ENCODE data around the gene LDLRAD3. TPM values are rescaled to one million over a fixed set of nuclear protein-coding genes. Genes with fewer than 3 reads are reported as not detected.

LDLRAD3 gene
- total RNA-seq, 1 donor from 2014 or later = 10.2 TPM

DNA sequence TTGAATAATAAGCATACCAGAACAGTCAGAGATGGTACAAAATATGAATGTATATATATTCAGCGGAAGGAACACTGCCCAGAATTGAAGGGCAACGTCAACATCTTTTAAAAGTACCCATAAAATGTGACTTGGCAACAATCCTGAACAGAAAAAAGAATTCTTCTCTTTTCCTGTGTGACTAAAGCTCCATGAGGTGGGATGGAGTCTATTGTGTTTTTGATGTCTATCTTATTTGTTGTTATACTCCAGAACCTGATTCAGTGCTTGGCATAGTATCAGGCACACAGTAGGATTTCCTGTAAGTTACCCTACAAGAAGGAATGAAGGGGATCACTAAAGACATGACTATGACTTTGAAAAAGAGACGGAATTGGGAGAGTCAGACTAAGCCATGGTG lies 10.3 kb downstream of the LDLRAD3 start:
- Histone ChIP-seq H3K27me3 (ENCODE audit: control insufficient read depth, insufficient read depth, low read length) (no peaks in the 10 kb centered on the region), H3K4me3 (ENCODE audit: low read depth, low read length) (no peak overlapping the region), H3K36me3 (ENCODE audit: control insufficient read depth, insufficient read depth, low read length) (no peaks in the 10 kb centered on the region)
- DNase-seq (ENCODE audit: low read depth) = no peak
- TF ChIP-seq, protein P1, sequence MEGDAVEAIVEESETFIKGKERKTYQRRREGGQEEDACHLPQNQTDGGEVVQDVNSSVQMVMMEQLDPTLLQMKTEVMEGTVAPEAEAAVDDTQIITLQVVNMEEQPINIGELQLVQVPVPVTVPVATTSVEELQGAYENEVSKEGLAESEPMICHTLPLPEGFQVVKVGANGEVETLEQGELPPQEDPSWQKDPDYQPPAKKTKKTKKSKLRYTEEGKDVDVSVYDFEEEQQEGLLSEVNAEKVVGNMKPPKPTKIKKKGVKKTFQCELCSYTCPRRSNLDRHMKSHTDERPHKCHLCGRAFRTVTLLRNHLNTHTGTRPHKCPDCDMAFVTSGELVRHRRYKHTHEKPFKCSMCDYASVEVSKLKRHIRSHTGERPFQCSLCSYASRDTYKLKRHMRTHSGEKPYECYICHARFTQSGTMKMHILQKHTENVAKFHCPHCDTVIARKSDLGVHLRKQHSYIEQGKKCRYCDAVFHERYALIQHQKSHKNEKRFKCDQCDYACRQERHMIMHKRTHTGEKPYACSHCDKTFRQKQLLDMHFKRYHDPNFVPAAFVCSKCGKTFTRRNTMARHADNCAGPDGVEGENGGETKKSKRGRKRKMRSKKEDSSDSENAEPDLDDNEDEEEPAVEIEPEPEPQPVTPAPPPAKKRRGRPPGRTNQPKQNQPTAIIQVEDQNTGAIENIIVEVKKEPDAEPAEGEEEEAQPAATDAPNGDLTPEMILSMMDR (IDR thresholded peaks at IDR 0.05; ENCODE audit: insufficient read depth, low read length, poor library complexity, severe bottlenecking) = no peak

GRCh38 chr11:35955636-35956035 lies 11.8 kb downstream of the LDLRAD3 start:
- Histone ChIP-seq H3K36me3 (ENCODE audit: control insufficient read depth, insufficient read depth, low read length) (no peaks in the 10 kb centered on the region), H3K27me3 (ENCODE audit: control insufficient read depth, insufficient read depth, low read length) (no peaks in the 10 kb centered on the region), H3K4me3 (ENCODE audit: low read depth, low read length) (no peak overlapping the region)
- DNase-seq (ENCODE audit: low read depth) = no peak
- TF ChIP-seq, protein P1 (IDR thresholded peaks at IDR 0.05; ENCODE audit: insufficient read depth, low read length, poor library complexity, severe bottlenecking) = no peak

DNA sequence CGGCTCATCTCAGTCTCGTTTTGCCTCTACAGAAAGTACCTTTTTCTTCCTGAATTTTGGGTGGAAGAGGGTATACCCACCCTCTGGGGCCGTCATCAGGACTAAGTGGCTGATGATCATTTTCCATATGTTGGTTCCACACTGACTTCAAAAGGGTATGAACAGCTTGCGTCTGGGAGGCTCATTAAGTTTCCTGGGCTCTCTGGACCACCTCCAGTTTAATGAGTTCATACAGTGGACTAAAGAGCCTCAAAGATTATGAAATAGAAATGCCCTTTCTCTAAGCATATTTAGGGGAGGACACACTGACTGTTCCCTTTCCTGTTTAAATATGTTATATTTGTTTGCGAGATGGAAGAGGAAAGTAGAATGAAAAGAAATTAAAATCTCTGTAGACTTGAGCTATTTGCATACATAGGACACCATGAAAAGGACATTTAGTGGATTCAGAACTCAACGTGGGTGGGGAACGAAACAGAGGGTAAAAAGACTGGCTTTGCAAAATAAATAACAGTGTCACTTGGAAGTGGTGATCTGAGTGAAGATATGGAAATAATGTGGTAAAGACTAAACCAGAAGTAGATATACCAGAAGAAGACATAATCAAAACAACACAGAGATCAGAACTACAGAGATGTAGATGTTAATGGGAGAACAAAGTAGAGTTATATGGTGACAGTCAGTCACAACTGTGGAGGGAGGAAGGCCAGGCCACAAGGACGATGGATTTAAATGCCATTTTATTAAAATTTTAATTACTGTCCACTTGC lies 18.7 kb downstream of the LDLRAD3 start:
- Histone ChIP-seq H3K27me3 (ENCODE audit: control insufficient read depth, insufficient read depth, low read length) (no peaks in the 10 kb centered on the region), H3K36me3 (ENCODE audit: control insufficient read depth, insufficient read depth, low read length) (no peaks in the 10 kb centered on the region), H3K4me3 (ENCODE audit: low read depth, low read length) (no peak overlapping the region)
- TF ChIP-seq, protein P1 (IDR thresholded peaks at IDR 0.05; ENCODE audit: insufficient read depth, low read length, poor library complexity, severe bottlenecking) = no peak
- no peak for DNase-seq (ENCODE audit: low read depth)

GRCh38 chr11:35963911-35964310 lies 20.0 kb downstream of the LDLRAD3 start:
- DNase-seq (ENCODE audit: low read depth) = no peak
- Histone ChIP-seq H3K4me3 (ENCODE audit: low read depth, low read length) (no peak overlapping the region), H3K36me3 (ENCODE audit: control insufficient read depth, insufficient read depth, low read length) (no peaks in the 10 kb centered on the region), H3K27me3 (ENCODE audit: control insufficient read depth, insufficient read depth, low read length) (no peaks in the 10 kb centered on the region)
- TF ChIP-seq, protein P1 (IDR thresholded peaks at IDR 0.05; ENCODE audit: insufficient read depth, low read length, poor library complexity, severe bottlenecking) = no peak

DNA sequence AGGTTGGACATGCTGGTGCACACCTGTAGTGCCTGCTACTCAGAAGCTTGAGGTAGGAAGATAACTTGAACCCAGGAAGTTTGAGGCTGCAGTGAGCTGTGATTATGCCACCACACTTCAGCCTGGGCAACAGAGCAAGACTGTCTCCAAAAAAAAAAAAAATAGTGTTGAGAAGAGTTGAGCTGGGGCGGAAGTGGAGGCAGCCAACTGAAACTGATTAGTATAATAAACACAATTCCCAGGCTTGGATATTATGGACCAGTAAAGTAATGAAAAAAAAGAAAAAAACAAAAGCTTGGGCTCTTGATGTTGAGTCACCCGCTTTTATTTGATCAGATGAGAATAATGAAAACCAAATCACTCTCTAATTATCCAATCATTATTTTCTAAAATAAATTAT lies 21.0 kb downstream of the LDLRAD3 start:
- Histone ChIP-seq H3K36me3 (ENCODE audit: control insufficient read depth, insufficient read depth, low read length) (no peaks in the 10 kb centered on the region), H3K4me3 (ENCODE audit: low read depth, low read length) (no peak overlapping the region), H3K27me3 (ENCODE audit: control insufficient read depth, insufficient read depth, low read length) (no peaks in the 10 kb centered on the region)
- TF ChIP-seq, protein P1 (IDR thresholded peaks at IDR 0.05; ENCODE audit: insufficient read depth, low read length, poor library complexity, severe bottlenecking) = no peak
- DNase-seq (ENCODE audit: low read depth) = no peak

DNA sequence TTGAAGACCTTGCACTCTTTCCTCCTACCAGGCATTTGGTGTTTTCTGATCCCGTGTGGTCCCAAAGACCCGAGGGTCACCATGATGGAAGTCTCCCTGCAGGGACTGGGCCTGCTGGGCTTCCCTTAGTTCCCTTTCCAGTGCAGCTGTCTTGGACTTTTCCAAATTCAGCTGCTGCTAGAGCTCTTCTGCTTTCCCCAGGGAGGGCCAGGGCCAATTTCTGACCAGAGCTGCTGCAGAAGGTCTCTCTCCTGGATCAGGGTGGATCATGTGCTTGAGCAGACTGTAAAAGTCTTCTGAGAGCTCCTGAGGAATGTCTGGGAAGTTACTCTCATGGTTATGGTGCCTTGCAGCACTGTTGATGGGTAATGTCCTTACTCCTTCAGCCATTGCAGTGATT lies 23.2 kb downstream of the LDLRAD3 start:
- Histone ChIP-seq H3K27me3 (ENCODE audit: control insufficient read depth, insufficient read depth, low read length) (no peaks in the 10 kb centered on the region), H3K36me3 (ENCODE audit: control insufficient read depth, insufficient read depth, low read length) (no peaks in the 10 kb centered on the region), H3K4me3 (ENCODE audit: low read depth, low read length) (no peak overlapping the region)
- DNase-seq (ENCODE audit: low read depth) = no peak
- TF ChIP-seq, protein P1 (IDR thresholded peaks at IDR 0.05; ENCODE audit: insufficient read depth, low read length, poor library complexity, severe bottlenecking) = no peak

All from kidney epithelial cell (primary cell).